Subcutaneous adipose tissue (tissue), 4 donors: ENCODE results near the gene SPIC. TPM values are rescaled to one million over a fixed set of nuclear protein-coding genes. Genes with fewer than 3 reads are reported as not detected.

Source experiments
- CTCF ChIP-seq: fragments of 450-650 bp; IDR thresholded peaks from one replicate; pipeline ENCODE4 v1.5.1; 2016; ENCODE audit warnings: low read depth, mild to moderate bottlenecking, control low read depth, antibody characterized with exemption, moderate library complexity
- total RNA-seq, 4 donors: library from RNA; depleted of rRNA; stranded (reverse); fragments of >200 nt; gene quantifications; one replicate each; pipeline ENCODE4 v1.1.0, GENCODE V29; 2016

Gene SPIC
- not detected for total RNA-seq

GRCh38 chr12:101474711-101475386 is at the start of gene SPIC:
Gene SPIC, plus strand, starts transcription at chr12:101475336. Its CDS starts 1,569 bp downstream, at chr12:101476905.
- TF ChIP-seq CTCF, result no peak

GRCh38 chr12:101430456-101430855 is 44.7 kb upstream of the SPIC start:
- TF ChIP-seq CTCF, result no peak

- no peak for TF ChIP-seq CTCF
Measured at GRCh38 chr12:101436136-101436535, 39.0 kb upstream of the SPIC start.

- no peak for TF ChIP-seq CTCF
Measured at GRCh38 chr12:101439236-101439635, 35.9 kb upstream of the SPIC start.

- TF ChIP-seq CTCF, result no peak
Measured at GRCh38 chr12:101441461-101442224, 33.5 kb upstream of the SPIC start.

- TF ChIP-seq CTCF, result no peak
Measured at GRCh38 chr12:101455685-101456084, 19.5 kb upstream of the SPIC start.

- TF ChIP-seq CTCF, result no peak
Measured at GRCh38 chr12:101459642-101460346, 15.3 kb upstream of the SPIC start.
